ENCODE measurements around the gene RASSF7.

The RASSF7 gene

DNA sequence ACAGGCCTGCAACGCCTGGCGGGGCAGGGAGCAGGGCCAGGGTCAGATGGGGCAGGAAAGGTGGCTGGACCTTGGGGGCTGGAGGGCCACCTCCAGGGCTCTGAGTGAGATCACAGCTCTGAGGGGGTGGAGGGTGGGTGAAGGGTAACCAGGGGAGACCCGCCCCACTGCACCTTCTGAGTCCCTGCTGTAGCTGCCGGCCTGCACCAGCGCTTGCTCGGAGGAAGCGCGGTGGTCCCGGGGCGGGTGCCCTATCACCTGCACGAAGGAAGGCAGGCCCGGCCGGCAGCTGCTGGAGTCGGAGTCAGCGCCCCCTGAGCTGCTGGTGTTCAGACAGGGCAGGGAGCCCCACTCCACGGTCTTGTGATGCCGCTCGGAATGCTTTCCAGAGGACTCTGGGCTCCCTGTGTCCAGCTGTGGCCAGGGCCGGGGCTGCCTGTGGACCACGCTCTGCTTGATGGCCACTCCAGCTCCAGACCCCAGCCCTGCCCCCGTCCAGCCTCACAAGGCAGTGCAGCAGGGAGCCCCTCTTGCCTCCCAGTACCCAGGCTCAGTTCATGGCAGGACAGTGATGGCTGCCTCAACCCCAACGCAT, 4.0 kb upstream of the RASSF7 start:
- peaks cover 17% of the 10 kb centered on the region for H3K27me3 ChIP-seq (ENCODE audit: control insufficient read depth, insufficient read depth, low read length)
- peak overlapping the region; percentile 52 for H3K4me3 ChIP-seq (ENCODE audit: low read depth, low read length)
- no peaks in the 10 kb centered on the region for H3K36me3 ChIP-seq (ENCODE audit: control insufficient read depth, insufficient read depth, low read length)
- no peaks in the 10 kb centered on the region for H3K9me3 ChIP-seq (ENCODE audit: control insufficient read depth, insufficient read depth, low read length)
- peaks cover under 1% of the 10 kb centered on the region for H3K4me1 ChIP-seq (ENCODE audit: control insufficient read depth, insufficient read depth, low read length)
- no peak overlapping the region for H3K9ac ChIP-seq (ENCODE audit: low read depth, low read length)

DNA sequence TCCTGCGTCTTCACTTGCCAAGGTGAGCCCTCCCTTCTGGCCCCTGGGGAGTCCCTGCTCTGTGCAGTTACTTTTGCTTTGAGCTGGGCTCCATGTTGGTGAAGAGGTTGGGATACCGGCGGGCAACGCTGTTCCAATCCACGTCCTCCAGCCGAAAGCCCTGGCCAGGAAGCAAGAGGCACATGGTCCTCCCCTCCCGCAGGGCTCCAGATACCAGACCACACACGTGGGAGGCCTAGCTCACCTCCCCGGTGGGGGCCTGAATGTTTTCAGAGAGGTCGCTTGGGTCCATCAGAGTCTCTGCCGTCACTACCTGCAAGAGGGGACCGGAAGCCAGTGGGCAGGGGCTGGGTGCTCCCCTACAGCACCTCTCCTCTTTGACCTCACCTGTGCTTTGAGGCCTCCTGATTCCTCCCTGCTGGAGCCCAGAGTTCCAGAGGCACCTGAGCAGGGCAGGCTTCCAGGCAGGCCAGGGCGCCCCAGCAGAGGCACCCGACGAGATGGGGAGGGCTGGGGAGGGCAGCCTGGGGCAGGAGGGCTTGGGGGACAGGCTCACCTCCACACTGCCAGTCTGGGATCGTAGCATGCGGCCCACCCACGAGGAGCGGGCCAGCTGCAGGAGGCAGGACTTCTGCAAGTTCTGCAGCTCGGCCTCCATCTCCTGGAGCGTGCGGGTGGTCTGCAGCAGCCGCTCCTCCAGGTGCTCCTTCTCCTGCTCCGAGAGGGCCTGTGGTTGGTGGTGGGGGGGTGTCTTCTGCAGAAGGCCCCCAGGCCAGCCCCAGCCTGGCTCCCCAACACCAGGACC, 3.2 kb upstream of the RASSF7 start:
- no peak overlapping the region for H3K9ac ChIP-seq (ENCODE audit: low read depth, low read length)
- peaks cover 17% of the 10 kb centered on the region for H3K27me3 ChIP-seq (ENCODE audit: control insufficient read depth, insufficient read depth, low read length)
- H3K36me3 ChIP-seq (ENCODE audit: control insufficient read depth, insufficient read depth, low read length): peaks cover 6% of the 10 kb centered on the region
- no peaks in the 10 kb centered on the region for H3K9me3 ChIP-seq (ENCODE audit: control insufficient read depth, insufficient read depth, low read length)
- no peak overlapping the region for H3K4me3 ChIP-seq (ENCODE audit: low read depth, low read length)
- peaks cover 2% of the 10 kb centered on the region for H3K4me1 ChIP-seq (ENCODE audit: control insufficient read depth, insufficient read depth, low read length)

DNA sequence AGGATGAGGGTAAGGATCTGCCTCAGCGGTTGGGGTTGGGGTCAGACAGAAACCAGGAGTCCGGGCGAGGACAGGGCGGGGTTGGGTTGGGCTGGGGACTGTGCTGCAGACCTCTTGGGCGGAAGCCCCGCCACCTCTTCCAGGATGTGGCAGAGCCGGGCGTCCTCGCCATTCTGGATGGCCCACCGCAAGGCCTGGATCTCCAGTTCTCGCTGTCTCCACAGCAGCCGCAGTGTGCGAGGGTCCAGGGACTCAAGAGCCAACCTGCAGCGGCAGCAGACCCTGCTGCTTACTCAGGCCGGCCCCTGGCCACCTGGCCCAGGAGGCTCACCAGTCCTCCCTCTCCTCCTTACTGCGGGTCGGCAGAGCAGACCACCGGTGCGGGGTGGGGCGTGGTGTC, 2.3 kb upstream of the RASSF7 start:
- Histone ChIP-seq H3K9ac (ENCODE audit: low read depth, low read length) (no peak overlapping the region), H3K4me1 (ENCODE audit: control insufficient read depth, insufficient read depth, low read length) (peaks cover 2% of the 10 kb centered on the region), H3K27me3 (ENCODE audit: control insufficient read depth, insufficient read depth, low read length) (peaks cover 17% of the 10 kb centered on the region), H3K36me3 (ENCODE audit: control insufficient read depth, insufficient read depth, low read length) (peaks cover 16% of the 10 kb centered on the region), H3K9me3 (ENCODE audit: control insufficient read depth, insufficient read depth, low read length) (no peaks in the 10 kb centered on the region), H3K4me3 (ENCODE audit: low read depth, low read length) (no peak overlapping the region)

DNA sequence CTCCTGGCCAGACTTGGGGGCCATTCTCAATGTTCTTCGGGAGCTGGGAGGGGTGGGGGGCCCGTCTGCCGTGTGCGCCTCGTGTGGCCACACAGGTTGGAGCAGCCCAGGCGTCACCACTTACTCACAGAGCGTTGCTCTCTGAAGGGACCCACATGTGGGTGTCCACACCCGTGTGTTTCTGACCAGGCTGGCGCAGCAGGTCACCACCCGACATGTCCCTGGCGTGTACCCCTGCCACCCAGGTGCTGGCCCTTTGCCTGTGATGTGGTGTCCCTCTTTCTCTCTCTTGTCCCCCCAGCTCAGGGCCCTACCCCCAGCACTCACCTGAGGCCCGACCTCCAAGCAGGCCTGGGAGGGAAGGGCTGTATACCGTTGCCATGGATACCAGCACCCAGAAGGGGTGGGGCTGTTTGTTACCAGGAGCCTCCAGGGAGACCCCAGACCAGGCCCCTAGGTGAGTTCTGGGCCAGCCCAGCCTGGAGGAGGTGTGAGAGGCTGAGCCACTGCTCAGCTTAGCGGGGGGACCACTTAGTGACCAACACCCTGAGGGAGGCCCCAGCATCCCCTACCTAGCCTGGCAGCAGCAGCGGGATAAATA, 1.6 kb upstream of the RASSF7 start:
- H3K4me3 ChIP-seq (ENCODE audit: low read depth, low read length): no peak overlapping the region
- H3K9ac ChIP-seq (ENCODE audit: low read depth, low read length): no peak overlapping the region
- peaks cover 2% of the 10 kb centered on the region for H3K4me1 ChIP-seq (ENCODE audit: control insufficient read depth, insufficient read depth, low read length)

DNA sequence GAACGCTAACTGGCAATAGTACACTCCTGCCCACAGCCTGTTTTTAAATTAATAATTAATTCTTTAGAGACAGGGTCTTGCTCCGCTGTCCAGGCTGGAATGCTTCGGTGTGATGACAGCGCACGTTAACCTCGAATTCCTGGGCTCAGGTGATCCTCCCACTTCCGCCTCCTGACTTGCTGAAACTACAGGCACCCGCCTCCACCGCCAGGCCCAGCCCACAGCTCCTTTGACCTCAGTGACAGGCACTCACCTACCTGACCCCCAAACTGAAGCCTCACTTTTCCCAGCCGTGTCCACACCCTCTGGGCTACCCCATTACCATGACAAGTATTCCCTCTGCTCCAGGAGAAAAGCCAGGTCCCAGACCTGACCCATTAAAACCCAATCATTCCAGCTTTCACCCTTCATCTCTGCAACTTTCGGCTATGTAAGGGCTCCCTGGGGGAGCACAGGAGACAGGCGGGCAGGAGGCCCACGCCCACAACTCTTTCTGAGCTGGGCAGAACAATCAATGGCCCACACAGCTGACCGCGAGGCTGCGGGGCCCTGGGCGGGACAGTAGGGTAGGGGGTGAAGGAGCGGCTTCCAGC, 962 bp upstream of the RASSF7 start:
- peaks cover 2% of the 10 kb centered on the region for H3K4me1 ChIP-seq (ENCODE audit: control insufficient read depth, insufficient read depth, low read length)
- peak overlapping the region; percentile 58 for H3K4me3 ChIP-seq (ENCODE audit: low read depth, low read length)
- H3K36me3 ChIP-seq (ENCODE audit: control insufficient read depth, insufficient read depth, low read length): peaks cover 23% of the 10 kb centered on the region

More for the DNA sequence above, 1.6 kb upstream of the RASSF7 start:
- peaks cover 17% of the 10 kb centered on the region for H3K27me3 ChIP-seq (ENCODE audit: control insufficient read depth, insufficient read depth, low read length)
- H3K36me3 ChIP-seq (ENCODE audit: control insufficient read depth, insufficient read depth, low read length): peaks cover 20% of the 10 kb centered on the region
- H3K9me3 ChIP-seq (ENCODE audit: control insufficient read depth, insufficient read depth, low read length): no peaks in the 10 kb centered on the region

DNA sequence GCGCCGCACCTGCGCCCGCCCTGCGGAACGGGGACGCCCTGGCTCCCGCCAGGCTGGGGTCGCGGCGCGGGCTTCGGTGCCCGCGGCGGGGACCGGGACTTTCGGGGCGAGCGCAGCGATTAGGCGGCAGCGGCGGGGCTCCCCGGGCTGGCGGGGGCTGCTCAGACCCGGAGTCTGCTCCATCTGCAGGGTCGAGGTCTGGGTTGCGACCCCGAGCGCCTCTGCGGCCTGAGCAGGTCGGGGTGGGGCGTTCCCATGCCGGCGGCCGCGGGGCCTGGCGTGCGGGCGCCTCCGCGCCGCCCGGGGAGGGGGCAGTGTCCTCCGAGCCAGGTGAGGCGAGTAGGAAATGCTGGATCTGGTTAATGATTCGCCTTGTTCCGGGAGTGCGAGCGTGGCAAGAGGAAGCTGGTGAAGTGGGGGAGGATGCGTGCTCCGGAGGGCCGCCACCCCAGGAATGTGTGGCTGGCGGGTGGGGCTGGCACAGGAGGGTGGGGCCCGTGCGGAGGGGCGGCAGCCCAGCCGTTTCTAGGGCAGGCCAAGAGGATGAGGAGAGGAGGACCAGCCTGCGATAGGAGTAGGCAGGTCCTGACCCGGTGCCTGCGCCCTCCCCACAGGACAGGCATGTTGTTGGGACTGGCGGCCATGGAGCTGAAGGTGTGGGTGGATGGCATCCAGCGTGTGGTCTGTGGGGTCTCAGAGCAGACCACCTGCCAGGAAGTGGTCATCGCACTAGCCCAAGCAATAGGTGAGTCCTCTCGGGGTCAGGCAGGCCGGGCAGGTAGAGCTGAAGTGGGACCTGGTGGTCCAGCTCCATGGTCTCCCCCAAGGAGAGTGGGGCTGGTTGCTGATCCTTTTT, 606 bp downstream of the RASSF7 start:
- H3K9me3 ChIP-seq (ENCODE audit: control insufficient read depth, insufficient read depth, low read length): no peaks in the 10 kb centered on the region
- peaks cover 23% of the 10 kb centered on the region for H3K36me3 ChIP-seq (ENCODE audit: control insufficient read depth, insufficient read depth, low read length)
- peaks cover 14% of the 10 kb centered on the region for H3K27me3 ChIP-seq (ENCODE audit: control insufficient read depth, insufficient read depth, low read length)
- peak overlapping the region; percentile 50 for H3K4me3 ChIP-seq (ENCODE audit: low read depth, low read length)
- peak overlapping the region; percentile 79 for H3K9ac ChIP-seq (ENCODE audit: low read depth, low read length)
- peaks cover 9% of the 10 kb centered on the region for H3K4me1 ChIP-seq (ENCODE audit: control insufficient read depth, insufficient read depth, low read length)

More for the DNA sequence above, 962 bp upstream of the RASSF7 start:
- no peak overlapping the region for H3K9ac ChIP-seq (ENCODE audit: low read depth, low read length)
- H3K27me3 ChIP-seq (ENCODE audit: control insufficient read depth, insufficient read depth, low read length): peaks cover 17% of the 10 kb centered on the region
- no peaks in the 10 kb centered on the region for H3K9me3 ChIP-seq (ENCODE audit: control insufficient read depth, insufficient read depth, low read length)

DNA sequence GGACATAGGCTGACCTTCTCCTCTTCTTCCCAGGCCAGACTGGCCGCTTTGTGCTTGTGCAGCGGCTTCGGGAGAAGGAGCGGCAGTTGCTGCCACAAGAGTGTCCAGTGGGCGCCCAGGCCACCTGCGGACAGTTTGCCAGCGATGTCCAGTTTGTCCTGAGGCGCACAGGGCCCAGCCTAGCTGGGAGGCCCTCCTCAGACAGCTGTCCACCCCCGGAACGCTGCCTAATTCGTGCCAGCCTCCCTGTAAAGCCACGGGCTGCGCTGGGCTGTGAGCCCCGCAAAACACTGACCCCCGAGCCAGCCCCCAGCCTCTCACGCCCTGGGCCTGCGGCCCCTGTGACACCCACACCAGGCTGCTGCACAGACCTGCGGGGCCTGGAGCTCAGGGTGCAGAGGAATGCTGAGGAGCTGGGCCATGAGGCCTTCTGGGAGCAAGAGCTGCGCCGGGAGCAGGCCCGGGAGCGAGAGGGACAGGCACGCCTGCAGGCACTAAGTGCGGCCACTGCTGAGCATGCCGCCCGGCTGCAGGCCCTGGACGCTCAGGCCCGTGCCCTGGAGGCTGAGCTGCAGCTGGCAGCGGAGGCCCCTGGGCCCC, 1.4 kb downstream of the RASSF7 start:
- H3K27me3 ChIP-seq (ENCODE audit: control insufficient read depth, insufficient read depth, low read length): peaks cover 6% of the 10 kb centered on the region
- H3K9ac ChIP-seq (ENCODE audit: low read depth, low read length): no peak overlapping the region
- peaks cover 23% of the 10 kb centered on the region for H3K36me3 ChIP-seq (ENCODE audit: control insufficient read depth, insufficient read depth, low read length)
- peaks cover 9% of the 10 kb centered on the region for H3K4me1 ChIP-seq (ENCODE audit: control insufficient read depth, insufficient read depth, low read length)
- H3K9me3 ChIP-seq (ENCODE audit: control insufficient read depth, insufficient read depth, low read length): no peaks in the 10 kb centered on the region
- peak overlapping the region; percentile 50 for H3K4me3 ChIP-seq (ENCODE audit: low read depth, low read length)

DNA sequence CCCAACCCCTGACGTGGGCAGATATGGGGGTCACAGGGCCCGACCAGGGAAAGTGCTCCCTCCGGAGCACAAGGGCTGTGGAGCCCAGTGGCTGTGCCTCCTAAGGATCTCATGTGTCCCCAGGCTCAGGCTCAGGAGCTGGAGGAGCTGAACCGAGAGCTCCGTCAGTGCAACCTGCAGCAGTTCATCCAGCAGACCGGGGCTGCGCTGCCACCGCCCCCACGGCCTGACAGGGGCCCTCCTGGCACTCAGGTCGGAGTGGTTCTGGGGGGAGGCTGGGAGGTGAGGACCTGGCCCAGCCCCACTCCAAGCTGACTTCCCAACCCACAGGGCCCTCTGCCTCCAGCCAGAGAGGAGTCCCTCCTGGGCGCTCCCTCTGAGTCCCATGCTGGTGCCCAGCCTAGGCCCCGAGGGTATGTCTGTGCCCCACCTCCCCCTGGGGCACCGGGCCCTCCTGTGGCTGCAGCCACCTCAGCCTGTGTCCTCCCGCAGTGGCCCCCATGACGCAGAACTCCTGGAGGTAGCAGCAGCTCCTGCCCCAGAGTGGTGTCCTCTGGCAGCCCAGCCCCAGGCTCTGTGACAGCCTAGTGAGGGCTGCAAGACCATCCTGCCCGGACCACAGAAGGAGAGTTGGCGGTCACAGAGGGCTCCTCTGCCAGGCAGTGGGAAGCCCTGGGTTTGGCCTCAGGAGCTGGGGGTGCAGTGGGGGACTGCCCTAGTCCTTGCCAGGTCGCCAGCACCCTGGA, 2.5 kb downstream of the RASSF7 start:
- peaks cover 10% of the 10 kb centered on the region for H3K4me1 ChIP-seq (ENCODE audit: control insufficient read depth, insufficient read depth, low read length)
- no peak overlapping the region for H3K4me3 ChIP-seq (ENCODE audit: low read depth, low read length)
- H3K9me3 ChIP-seq (ENCODE audit: control insufficient read depth, insufficient read depth, low read length): no peaks in the 10 kb centered on the region
- no peak overlapping the region for H3K9ac ChIP-seq (ENCODE audit: low read depth, low read length)
- no peaks in the 10 kb centered on the region for H3K27me3 ChIP-seq (ENCODE audit: control insufficient read depth, insufficient read depth, low read length)
- H3K36me3 ChIP-seq (ENCODE audit: control insufficient read depth, insufficient read depth, low read length): peaks cover 23% of the 10 kb centered on the region

DNA sequence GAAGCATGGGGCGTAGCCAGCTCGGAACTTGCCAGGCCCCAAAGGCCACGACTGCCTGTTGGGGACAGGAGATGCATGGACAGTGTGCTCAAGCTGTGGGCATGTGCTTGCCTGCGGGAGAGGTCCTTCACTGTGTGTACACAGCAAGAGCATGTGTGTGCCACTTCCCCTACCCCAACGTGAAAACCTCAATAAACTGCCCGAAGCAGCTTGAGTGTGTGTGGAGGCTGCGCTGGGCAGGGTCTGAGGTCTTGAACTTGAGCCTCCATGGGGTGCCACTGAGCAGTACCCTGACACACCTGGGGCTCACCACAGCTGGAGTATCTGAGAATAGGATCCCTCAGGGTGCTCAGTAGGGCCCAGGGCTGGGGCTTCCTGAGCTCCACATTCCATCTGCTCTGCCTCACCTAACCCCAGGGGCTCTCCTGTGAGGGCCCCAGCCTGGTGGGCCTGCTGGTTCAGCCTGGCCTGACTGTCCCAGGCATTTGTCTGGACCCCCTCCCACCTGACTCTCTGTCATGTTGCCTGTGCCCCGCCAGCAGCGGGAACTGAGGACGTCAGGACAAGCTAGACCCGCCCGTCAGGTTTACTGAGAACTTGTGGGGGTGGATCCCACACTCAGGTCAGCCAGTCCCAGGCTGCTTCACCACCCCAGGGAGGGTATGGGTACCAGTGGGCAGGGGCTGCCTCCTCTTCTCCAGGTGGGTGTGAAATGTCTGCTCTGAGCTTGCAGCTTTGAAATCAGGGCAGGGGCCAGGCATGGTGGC, 3.2 kb downstream of the RASSF7 start:
- H3K27me3 ChIP-seq (ENCODE audit: control insufficient read depth, insufficient read depth, low read length): no peaks in the 10 kb centered on the region
- H3K9me3 ChIP-seq (ENCODE audit: control insufficient read depth, insufficient read depth, low read length): no peaks in the 10 kb centered on the region
- no peak overlapping the region for H3K9ac ChIP-seq (ENCODE audit: low read depth, low read length)
- H3K4me3 ChIP-seq (ENCODE audit: low read depth, low read length): no peak overlapping the region
- peaks cover 10% of the 10 kb centered on the region for H3K4me1 ChIP-seq (ENCODE audit: control insufficient read depth, insufficient read depth, low read length)
- peaks cover 23% of the 10 kb centered on the region for H3K36me3 ChIP-seq (ENCODE audit: control insufficient read depth, insufficient read depth, low read length)

DNA sequence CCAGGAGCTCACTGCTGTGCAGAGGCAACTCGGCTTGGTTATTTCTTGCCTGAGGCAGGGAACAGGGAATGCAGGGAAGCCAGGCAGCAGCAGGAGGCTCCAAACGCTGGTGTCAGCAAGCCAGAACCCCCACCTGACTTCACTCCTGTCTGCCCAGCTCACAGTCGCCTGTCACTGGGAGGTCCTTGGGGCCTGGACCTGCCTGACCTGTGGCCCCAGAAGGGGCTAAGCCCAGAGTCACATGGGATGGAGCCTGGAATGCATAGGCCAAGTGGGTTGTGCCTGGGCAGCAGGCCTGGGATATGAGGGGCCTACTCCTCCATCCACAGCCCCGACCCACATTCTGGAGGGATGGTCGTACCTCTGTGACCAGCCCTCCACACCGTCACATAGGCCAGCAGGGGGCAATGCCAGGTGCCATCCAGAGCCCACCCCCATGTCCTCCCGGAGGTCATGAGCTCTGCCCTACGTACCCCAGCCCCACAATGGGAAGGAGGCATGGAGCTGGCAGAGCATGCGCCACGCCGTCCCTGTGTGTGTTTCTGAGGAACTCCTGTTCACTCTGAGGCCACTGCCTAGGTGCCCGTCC, 5.2 kb downstream of the RASSF7 start:
- H3K9me3 ChIP-seq (ENCODE audit: control insufficient read depth, insufficient read depth, low read length): no peaks in the 10 kb centered on the region
- H3K4me3 ChIP-seq (ENCODE audit: low read depth, low read length): no peak overlapping the region
- peaks cover 23% of the 10 kb centered on the region for H3K36me3 ChIP-seq (ENCODE audit: control insufficient read depth, insufficient read depth, low read length)
- peaks cover 3% of the 10 kb centered on the region for H3K27me3 ChIP-seq (ENCODE audit: control insufficient read depth, insufficient read depth, low read length)
- peaks cover 11% of the 10 kb centered on the region for H3K4me1 ChIP-seq (ENCODE audit: control insufficient read depth, insufficient read depth, low read length)
- H3K9ac ChIP-seq (ENCODE audit: low read depth, low read length): no peak overlapping the region
